HG03521 (cell line): ENCODE data around the gene PRCC.
A peak's percentile ranks its signal among the peaks of the same experiment; 100 is the strongest.
"Not testable (repeated sequence)": the region's sequence is repeated elsewhere in the genome, so short reads cannot be mapped to it uniquely, and the experiment has no call there.

Experiments used
- ATAC-seq: cut with Tn5 transposase; IDR thresholded peaks from one replicate; pipeline ENCODE4 v1.9.1; 2021; ENCODE audit warnings: mild to moderate bottlenecking, moderate library complexity; ENCODE audit not compliant: unreplicated experiment

The PRCC gene

DNA sequence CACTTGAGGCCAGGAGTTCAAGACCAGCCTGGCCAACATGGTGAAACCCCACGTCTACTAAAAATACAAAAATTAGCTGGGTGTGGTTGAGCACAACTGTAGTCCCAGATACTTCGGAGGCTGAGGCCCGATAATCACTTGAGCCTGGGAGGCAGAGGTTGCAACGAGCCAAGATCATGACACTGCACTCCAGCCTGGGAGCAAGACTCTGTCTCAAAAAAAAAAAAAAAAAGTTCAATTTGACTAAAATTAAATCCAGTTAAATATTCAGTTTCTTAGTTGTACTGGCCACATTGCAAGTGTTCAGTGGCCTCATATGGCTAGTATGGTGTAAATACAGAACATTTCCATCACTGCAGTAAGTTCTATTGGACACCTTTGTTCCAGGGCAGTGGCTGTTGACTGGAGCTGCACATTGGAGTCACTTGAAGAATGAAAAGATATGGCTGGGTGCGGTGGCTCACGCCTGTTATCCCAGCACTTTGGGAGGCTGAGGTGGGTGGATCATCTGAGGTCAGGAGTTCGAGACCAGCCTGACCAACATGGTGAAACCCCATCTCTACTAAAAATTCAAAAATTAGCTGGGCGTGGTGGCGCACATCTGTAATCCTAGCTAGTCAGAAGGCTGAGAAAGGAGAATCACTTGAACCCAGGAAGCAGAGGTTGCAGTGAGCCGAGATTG is 9.6 kb upstream of the PRCC start:
- ATAC-seq, result not testable (repeated sequence)

DNA sequence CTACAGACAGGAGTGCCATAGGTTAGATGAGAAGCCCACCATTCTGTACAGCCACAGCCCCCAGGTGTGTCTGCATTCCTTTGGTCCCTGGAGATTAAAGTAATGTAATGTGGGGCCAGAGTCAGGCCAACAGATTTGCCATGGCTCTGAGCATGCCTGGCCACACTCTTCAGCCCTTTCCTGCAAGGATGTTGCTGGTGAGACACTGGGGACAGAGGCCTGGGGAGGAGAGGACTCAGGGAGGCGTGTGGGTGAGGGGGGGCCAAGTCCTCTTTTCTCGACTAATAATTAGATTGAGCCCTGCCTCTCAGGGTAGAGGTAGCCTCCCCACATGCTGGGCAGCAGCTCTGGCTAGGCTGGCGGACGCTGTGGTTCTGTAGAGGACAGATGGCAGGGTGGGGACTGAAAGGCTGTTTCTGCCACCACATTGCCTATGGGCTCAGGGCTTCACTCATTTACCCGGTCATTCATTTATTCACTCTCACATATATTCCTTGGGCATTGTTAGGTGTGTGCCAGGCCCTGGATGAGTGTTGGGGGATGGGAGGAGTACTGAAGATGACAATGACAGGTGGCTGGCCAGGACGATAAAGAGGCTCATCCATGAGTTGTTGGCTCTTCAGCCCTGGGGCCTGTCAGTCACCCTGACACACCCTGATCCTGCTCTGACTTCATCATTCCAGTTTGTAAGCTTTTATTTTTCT is 7.1 kb upstream of the PRCC start:
- no peak for ATAC-seq

DNA sequence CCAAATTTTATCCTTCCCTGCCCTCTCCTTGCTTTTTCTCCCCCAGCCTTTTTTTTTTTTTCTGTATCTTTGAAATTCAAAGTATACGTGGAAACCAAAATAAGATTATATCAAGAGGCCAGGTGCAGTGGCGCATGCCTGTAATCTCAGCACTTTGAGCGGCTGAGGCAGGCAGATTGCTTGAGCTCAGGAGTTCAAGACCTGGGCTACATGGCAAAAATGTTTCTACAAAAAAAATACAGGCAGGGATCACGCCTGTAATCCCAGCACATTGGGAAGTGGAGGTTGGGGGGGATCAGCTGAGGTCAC is 6.6 kb upstream of the PRCC start:
- ATAC-seq, result no peak

DNA sequence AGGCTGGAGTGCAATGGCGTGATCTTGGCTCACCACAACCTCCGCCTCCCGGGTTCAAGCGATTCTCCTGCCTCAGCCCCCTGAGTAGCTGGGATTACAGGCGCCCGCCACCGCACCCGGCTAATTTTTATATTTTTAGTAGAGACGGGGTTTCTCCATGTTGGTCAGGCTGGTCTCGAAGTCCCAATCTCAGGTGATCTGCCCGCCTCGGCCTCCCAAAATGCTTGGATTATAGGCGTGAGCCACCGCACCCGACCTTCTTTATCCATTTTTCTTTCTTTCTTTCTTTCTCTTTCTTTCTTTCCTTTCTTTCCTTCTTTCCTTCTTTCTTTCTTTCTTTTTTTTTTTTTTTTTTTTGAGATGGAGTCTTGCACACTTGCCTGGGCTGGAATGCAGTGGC is 2.2 kb upstream of the PRCC start:
- not testable (repeated sequence) for ATAC-seq

DNA sequence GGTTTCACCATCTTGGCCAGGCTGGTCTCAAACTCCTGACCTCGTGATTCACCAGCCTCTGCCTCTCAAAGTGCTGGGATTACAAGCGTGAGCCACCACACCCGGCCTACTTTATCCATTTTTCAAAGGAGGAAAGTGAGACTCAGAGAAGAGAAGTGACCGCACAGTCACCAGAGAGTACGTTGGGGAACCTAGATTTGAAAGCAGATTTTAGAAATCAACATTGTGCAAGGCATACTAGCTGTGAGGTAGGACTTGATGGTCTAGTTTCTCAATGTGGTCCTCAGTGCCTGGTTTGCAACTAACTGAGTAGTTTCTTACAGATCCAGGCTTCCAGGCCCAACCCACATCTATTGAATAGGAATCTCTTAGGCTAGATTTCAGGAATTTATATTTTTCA is 1.7 kb upstream of the PRCC start:
- ATAC-seq, result no peak

DNA sequence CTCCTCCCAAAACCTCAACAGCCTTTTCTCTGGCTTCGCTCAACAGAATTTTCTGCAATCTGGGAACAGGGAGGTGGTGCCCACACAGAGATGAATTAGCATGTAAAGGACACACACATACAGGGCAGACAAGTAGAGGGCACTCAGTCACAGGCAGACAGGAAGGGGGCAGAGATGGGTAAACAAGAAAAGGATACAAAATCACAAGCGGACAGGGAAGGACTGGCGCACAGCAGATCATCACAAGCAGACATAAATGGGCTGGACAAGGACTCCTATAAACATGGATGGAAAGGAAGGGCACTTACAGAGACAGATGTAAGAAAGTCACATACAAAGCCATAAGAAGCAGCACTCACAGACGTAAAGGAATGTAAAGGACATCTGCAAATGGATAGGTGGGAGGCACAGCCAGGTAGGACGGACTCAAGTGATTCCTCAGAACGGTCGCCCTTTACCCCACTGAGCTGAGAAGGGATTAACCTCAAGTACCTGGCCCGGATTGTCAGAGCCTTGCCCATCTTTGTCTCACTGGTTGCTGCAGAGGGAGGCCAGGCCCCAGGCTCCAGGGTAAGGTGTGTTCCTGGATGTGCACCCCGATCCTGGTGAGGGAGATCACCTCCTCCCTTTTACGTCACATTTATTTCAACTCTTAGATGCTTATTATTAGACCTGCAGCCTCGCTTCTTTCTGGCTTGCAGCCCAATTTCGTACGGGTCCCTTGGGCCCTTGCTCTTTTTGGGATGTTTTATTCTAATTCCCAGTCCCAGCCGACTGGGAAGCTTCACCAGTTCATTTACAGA is 836 bp upstream of the PRCC start:
- peak; percentile 5 for ATAC-seq

DNA sequence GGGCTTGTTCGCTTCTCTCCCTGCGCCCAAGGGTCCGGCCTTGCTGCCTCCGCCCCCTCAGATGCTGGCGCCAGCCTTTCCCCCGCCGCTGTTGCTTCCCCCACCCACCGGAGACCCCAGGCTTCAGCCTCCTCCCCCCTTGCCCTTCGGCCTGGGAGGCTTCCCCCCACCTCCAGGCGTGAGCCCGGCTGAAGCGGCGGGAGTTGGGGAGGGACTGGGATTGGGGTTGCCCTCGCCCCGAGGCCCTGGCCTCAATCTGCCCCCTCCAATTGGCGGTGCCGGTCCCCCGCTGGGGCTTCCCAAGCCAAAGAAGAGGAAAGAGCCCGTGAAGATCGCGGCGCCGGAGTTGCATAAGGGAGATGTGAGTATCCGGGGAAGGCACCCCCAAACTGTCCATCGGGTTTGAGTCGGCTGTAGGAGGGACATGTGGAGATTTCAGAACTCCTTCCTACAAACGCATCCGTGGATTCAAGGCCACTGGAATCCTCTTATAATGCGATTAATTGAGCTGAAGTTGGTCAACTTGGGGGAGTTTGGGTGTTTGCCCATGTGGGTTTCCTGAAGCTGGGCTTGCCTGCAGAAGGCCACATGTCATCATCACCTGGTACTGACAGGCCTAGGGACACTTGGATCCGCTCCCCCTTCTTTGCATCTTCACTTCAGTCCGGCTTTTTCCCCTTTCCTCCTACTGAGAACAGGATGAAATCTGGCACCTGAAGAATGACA is 707 bp downstream of the PRCC start:
- ATAC-seq, result no peak

DNA sequence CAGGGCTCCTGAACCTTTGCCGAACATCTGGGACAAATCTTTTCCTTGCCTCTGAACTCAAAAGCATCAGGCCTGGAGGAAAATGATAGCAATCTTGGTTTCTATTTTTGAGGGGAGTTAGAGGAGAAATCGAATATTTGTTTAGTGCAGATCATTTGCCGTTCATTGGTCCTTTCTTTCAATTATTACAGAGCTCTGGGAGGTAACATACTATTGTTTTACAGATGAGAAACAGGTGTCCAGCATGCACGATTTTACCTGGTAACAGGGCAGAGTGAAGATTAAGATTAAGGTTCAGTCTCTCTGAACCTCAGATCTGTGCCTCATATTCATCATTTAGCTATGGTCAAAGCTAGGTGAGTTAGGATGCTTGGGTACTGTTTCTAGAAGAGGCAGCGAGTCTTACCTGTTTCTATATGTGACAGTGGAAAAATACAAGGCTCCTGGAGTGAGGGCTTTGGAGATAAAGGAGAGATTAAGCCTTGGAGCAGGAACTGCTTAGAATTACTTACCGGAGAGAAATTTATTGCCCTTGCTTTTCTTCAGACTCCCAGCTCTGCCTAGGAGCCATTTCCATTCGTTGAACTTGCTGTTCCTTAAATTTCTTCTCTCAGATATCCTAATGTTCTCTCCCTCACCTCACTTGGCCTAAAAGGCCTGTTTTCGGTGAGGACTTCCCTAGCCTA is 1.4 kb downstream of the PRCC start:
- no peak for ATAC-seq

DNA sequence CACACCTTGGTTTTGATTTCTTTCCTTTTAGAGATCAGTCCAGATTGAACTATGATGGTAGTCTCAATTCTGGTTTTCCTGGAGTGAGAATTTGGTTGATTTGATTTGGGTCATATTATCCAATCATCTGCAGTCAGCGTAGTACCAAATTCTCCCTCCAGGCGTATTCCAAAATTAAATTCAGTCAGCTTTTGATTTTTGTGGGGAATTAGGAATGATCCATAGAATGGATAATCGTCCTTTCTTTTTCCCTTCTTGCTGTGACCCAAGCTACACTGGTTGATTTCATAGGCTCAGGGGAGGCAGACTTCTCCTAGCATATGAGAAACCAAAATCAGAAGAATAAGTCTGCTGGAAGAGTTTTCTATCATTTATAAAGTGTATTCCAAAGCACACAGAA is 4.9 kb downstream of the PRCC start:
- no peak for ATAC-seq

DNA sequence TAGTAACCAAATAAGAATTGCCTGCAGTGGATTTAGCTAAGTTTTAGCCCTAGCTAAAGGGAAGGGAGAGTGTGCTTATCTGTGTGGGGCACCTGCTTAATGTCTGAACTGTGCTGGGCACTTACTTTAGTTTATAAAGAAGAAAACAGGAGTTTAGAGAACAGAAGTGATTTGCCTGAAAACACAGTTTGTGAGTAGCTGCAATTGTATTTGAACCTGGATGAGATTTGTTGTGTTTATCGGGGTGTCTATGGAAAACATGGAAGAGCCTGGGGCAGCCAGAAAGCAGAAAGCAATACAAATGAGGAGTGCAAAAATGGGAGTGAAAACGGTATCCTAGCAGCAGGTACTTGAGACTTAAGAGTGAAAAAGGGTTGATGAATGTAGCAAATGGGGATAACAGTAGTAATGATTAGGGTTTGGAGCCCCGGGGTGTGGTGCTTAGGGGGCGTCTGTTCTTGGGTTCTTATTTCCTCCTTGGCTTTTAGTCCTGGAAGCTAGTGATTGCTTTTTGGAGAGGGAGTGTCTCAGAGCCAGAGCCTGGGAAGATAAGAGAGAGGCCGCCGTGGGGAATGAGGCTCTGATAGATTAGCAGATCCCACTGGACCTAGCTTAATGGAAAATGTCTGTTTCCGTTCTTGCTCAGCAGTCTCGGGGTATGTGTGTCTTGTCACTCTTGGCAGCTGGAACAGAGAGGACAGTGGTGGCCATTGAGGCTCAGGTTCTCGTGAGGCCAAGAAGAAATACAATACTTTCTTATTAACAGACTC is 5.6 kb downstream of the PRCC start:
- no peak for ATAC-seq

DNA sequence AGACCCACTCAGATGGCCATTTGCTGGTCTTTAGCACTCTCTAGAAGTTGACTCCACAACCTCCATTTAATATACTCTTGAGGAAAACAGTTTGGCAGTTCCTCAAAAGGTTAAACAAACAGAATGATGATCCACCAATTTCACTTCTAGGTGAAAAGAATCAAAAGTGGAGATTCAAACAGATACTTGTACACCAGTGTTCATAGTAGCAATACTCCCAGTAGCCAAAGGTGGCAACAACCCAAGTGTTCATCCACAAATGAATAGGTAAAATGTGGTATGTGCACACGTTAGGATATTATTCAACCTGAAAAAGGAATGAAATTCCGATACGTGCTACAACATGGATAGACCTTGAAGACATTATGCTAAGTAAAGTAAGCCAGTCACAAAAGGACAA is 6.3 kb downstream of the PRCC start:
- ATAC-seq, result no peak

DNA sequence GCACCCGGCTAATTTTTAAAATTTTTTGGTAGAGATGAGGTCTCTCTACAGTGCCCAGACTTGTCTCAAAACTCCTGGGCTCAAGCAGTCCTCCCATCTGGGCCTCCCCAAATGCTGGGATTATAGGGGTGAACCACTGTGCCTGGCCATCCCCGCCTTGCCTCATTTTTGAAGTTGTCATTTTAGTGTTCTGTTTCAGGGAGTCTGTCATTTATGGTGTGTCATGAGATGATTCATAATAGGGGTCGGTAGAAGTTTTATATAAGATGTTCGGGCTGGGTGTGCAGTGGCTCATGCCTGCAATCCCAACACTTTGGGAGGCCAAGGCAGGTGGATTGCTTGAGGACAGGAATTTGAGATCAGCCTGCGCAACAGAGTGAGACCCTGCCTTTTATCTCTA is 8.5 kb downstream of the PRCC start:
- no peak for ATAC-seq

DNA sequence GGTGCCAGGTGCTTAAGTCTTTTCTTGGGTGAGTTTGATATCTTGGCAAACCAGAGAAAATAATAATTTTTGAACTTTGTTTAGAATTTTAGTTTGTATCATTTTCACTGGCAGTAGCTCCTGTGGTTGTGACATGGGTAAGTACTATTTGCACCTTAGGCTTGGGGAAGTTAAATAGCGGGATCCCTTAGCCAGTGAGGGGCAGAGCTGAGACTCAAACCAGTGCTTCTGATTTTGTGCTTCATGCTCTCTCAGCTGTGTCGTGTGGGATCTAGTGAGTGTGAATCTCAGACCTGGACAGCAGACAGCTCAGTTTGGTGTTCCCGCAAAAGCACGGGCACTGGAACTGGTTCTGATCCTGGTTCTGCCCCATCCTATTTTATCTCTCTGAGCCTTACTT is 9.6 kb downstream of the PRCC start:
- ATAC-seq, result no peak

DNA sequence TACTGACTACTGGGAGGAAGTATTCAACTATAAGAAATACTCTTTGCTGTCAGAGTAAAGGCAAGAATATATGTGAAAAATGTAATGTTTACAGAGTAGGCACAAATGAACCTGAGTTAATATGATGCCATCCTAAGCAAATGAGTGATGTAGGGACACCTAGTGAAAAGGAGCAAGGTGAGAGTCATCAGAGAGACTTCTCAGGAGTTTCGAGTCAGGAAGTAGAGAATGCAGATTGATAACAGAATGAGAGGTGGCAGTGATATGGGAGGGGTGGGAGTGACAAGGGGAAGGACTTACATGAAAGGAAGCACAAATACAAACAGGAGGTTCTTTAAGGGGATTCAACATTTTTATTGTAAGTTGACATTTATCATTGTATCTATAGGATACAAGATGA is 10.2 kb downstream of the PRCC start:
- ATAC-seq, result no peak

DNA sequence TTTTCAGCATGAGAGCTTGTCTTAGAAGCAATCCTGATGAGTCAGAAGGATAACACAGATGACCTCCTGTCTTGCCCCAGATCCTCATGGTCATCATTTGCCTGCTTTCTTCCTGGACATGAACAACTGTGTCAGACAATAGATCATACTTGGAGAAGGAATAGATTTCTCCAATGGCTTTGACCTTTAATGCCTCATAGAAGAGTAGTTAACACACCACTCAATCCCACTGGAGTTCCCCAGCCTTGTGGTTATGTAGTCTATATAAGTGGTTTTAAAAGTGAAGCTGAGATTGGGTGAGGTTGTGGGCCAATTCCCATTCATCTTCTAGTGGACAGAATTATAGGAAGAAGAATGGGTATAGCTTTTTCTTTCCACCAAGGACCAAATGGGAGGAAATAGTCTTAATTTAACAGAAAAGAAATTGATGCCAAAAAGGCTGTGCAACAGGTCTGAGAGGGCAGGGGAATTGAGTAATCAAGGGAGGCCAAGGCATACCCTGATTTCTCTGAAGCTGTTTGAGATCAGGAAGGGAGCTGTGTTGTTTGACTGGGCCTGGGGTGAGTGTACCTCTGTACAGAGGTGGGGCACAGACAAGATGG is 14.4 kb downstream of the PRCC start:
- ATAC-seq, result no peak

DNA sequence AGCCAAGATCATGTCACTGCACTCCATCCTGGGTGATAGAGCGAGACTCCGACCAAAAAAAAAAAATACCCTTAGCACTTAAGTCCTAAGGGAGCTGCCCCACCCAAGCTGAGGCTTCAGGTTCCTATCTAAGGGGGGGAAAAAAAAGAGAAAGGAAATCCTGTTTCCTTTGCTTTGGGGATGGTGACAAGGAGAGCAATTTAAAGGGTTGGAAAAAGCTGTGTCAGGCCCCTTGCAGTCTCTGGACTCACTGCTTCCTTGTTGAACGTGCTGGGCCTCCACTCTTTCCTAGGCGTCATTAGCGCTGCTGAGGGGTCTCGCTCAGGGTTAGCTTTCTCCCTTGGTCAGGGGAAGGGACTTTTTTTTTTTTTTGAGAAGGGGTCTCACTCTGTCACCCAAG is 18.1 kb downstream of the PRCC start:
- ATAC-seq, result no peak

DNA sequence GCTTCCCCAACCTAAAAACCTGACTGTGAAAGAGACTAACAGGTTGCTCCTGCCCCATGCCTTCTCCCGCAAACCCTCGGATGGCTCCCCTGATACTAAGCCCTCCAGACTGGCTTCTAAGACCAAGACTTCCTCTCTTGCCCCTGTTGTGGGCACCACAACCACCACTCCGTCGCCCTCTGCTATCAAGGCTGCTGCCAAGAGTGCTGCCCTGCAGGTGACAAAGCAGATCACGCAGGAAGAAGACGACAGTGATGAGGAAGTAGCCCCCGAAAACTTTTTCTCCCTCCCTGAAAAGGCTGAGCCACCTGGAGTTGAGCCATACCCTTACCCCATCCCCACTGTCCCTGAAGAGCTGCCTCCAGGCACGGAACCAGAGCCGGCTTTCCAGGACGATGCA is 19.3 kb downstream of the PRCC start:
- ATAC-seq, result no peak

DNA sequence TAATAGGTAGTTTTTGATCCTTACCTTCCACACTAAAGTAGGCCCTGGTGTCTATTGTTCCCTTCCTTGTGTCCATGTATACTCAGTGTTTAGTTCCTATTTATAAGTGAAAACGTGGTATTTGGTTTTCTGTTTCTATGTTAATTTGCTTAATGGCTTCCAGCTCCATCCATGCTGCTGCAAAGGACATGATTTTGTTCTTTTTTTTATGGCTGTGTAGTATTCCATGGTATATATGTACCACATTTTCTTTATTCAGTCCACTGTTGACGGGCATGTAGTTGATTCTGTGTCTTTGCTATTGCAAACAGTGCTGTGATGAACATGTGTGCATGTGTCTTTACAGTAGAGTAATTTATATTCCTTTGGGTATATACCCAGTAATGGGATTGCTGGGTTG is 20.8 kb downstream of the PRCC start:
- ATAC-seq, result no peak

DNA sequence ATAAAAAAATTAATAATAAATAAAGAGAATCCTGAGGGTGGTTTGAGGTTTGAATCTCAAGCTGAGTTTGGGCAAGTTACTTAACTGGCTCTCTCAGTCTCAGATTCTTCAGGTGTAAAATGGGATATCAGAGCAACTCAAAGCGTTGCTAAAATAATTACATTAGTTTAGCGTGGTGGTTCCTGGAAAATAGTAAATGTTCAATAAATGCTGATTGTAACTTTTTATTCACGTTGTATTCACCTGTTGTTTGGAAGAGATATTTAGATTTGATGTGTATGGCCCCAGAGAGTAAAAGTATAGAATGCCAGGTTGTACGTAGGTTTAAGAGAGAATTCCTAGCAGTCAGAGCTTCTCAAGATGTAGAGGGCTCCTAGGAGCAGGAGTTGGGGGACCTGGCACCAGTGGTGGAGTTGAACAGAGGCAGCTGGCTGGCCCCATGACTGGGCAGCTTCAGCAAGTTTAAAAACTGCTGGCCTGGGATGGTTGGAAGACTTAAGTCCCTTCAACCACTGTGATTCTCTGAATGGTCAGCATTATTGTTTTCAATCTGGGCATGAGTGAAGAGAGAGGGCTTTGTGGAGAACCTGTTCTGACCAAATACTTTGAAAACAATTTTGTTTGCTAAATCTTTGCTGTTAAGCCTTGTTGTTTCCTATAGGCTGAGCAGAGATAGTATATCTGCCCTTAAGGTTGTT is 22.4 kb downstream of the PRCC start:
- ATAC-seq, result no peak
